Thyroid gland (tissue), 4 donors: ENCODE results near the gene TUBA4A. TPM values are rescaled to one million over a fixed set of nuclear protein-coding genes. Genes with fewer than 3 reads are reported as not detected.

Experiments used
- DNase-seq, 2 donors: peaks; one replicate each; pipeline ENCODE4 v3.0.0-alpha.2; 2019
- H3K27ac ChIP-seq, 3 donors: fragments of 200-600 bp; sonication (generic); 1 replicate in 2 of 3; 2 replicates in 1 of 3; pipeline ENCODE4 v1.5.1; 2016 to 2019; ENCODE audit warnings: mild to moderate bottlenecking in 1 of 3, moderate library complexity in 1 of 3
- H3K27me3 ChIP-seq: fragments of 200-600 bp; sonication (generic); one replicate; pipeline ENCODE4 v1.5.1; 2019
- H3K36me3 ChIP-seq, 2 donors: fragments of 200-600 bp; sonication (generic); one replicate each; pipeline ENCODE4 v1.5.1; 2016 to 2019
- H3K4me1 ChIP-seq, 2 donors: fragments of 200-600 bp; sonication (generic); one replicate each; pipeline ENCODE4 v1.5.1; 2017 to 2019
- H3K4me3 ChIP-seq, 3 donors: fragments of 200-600 bp; sonication (generic); replicated peaks in 1 of 3; 1 replicate in 2 of 3; 2 replicates in 1 of 3; pipeline ENCODE4 v1.5.1; 2016; ENCODE audit warnings: mild to moderate bottlenecking in 1 of 3
- H3K9me3 ChIP-seq: fragments of 200-600 bp; sonication (generic); one replicate; pipeline ENCODE4 v1.5.1; 2017
- CTCF ChIP-seq, 6 experiments: fragments of 200-600 bp in 3 of 6; fragments of 450-650 bp in 3 of 6; sonication (generic) in 3 of 6; IDR thresholded peaks; one replicate each; pipeline ENCODE4 v1.5.1; 2016 to 2019; ENCODE audit warnings: antibody characterized with exemption in 6 of 6, mild to moderate bottlenecking in 2 of 6, inconsistent platforms in 1 of 6, moderate library complexity in 1 of 6
- POLR2A ChIP-seq, 2 donors: fragments of 450-650 bp; IDR thresholded peaks; one replicate each; pipeline ENCODE4 v1.6.1; 2017; ENCODE audit warnings: antibody characterized with exemption in 2 of 2, mild to moderate bottlenecking in 2 of 2, moderate library complexity in 1 of 2
- WGBS, 2 donors: methylation state at CpG; one replicate each; pipeline ENCODE4 v1.1.5; 2017; 5-methylcytosine and 5-hydroxymethylcytosine counted together
- intact Hi-C: fragments of 100-400 bp; cut with DNase I; formaldehyde crosslinking; loops from one replicate; pipeline ENCODE4 v1.15.1; 2023
- total RNA-seq, 4 donors: library from RNA; depleted of rRNA; stranded (reverse); fragments of >200 nt; gene quantifications; one replicate each; pipeline ENCODE4 v1.2.3, GENCODE V29; 2016

TUBA4A gene
- total RNA-seq, 4 donors from 2014 or later: 21.0 to 72.4 (median 34.8) TPM

GRCh38 chr2:219230059-219230540, 23.6 kb downstream of the TUBA4A start:
- Histone ChIP-seq H3K36me3 (peaks cover 42% of the 10 kb centered on the region in 2 donors), H3K9me3 (no peaks in the 10 kb centered on the region), H3K4me3 (peak overlapping the region; percentile 23 to 75 (median 70)), H3K27ac (peak overlapping the region; percentile 52 to 88 (median 70)), H3K4me1 (peaks cover 24% of the 10 kb centered on the region in 2 donors), H3K27me3 (no peaks in the 10 kb centered on the region)
- WGBS, 2 donors: 0 to 1% methylated on average over 17 to 20 of the region's 24 CpGs
- no peak for TF ChIP-seq POLR2A (IDR thresholded peaks at IDR 0.05)
- TF ChIP-seq CTCF (IDR thresholded peaks at IDR 0.05): peak in 1 of 6 experiments; percentile 5
- peak; percentile 55 to 61 for DNase-seq
- intact Hi-C loops: no loop called here

- peaks cover 42% of the 10 kb centered on the region in 2 donors for H3K36me3 ChIP-seq
- TF ChIP-seq POLR2A (IDR thresholded peaks at IDR 0.05): peak; percentile 58 to 91
- TF ChIP-seq CTCF (IDR thresholded peaks at IDR 0.05): peak in 1 of 6 experiments; percentile 11
These were observed 24.2 kb downstream of the TUBA4A start, which contains the start of the genes ANKZF1 and ATG9A for GRCh38 chr2:219229305-219230058. Gene ANKZF1, plus strand, starts transcription at chr2:219229806. Its CDS starts 452 bp downstream, at chr2:219230258. Gene ATG9A, minus strand, starts transcription at chr2:219229636. Its CDS starts 1,612 bp downstream, at chr2:219228024.

GRCh38 chr2:219228911-219229304, 24.8 kb downstream of the TUBA4A start:
- Histone ChIP-seq H3K4me3 (peak overlapping the region; percentile 53 to 81 (median 70)), H3K36me3 (peaks cover 42% of the 10 kb centered on the region in 2 donors), H3K9me3 (no peaks in the 10 kb centered on the region), H3K27ac (peak overlapping the region; percentile 86 to 92 (median 88)), H3K4me1 (peaks cover 24% of the 10 kb centered on the region in 2 donors), H3K27me3 (no peaks in the 10 kb centered on the region)
- no peak for TF ChIP-seq POLR2A (IDR thresholded peaks at IDR 0.05)
- no peak for TF ChIP-seq CTCF (IDR thresholded peaks at IDR 0.05)
- no peak for DNase-seq
- intact Hi-C loops: no loop called here
- WGBS, 2 donors: 0 to 3% methylated on average over 4 to 10 of the region's 19 CpGs

More at GRCh38 chr2:219229305-219230058, 24.2 kb downstream of the TUBA4A start, which contains the start of the genes ANKZF1 and ATG9A:
- peaks cover 24% of the 10 kb centered on the region in 2 donors for H3K4me1 ChIP-seq
- no peaks in the 10 kb centered on the region for H3K27me3 ChIP-seq
- H3K9me3 ChIP-seq: no peaks in the 10 kb centered on the region
- peak; percentile 100 for DNase-seq
- intact Hi-C loops: no loop called here
- H3K27ac ChIP-seq: peak within 1 kb of the TSS; percentile 86 to 92 (median 88)
- peak within 1 kb of the TSS; percentile 70 to 81 (median 75) for H3K4me3 ChIP-seq
- 0 to 2% methylated on average over 26 to 32 of the region's 80 CpGs for WGBS, 2 donors

- Histone ChIP-seq H3K36me3 (peaks cover 42% of the 10 kb centered on the region in 2 donors), H3K4me3 (peak overlapping the region; percentile 53 to 81 (median 70)), H3K27me3 (no peaks in the 10 kb centered on the region), H3K27ac (peak overlapping the region in 2 of 3 donors; percentile 88 to 92), H3K4me1 (peaks cover 24% of the 10 kb centered on the region in 2 donors), H3K9me3 (no peaks in the 10 kb centered on the region)
- intact Hi-C loops: no loop called here
- 36 to 55% methylated on average over 5 to 7 of the region's 7 CpGs for WGBS, 2 donors
- no peak for TF ChIP-seq POLR2A (IDR thresholded peaks at IDR 0.05)
- no peak for TF ChIP-seq CTCF (IDR thresholded peaks at IDR 0.05)
- no peak for DNase-seq
These were observed 25.4 kb downstream of the TUBA4A start for GRCh38 chr2:219228041-219228910.
